ENCODE data around the gene DOCK2.

DOCK2 gene

GRCh38 chr5:170104299-170104698 lies 467.2 kb downstream of the DOCK2 start:
- H3K36me3 ChIP-seq (ENCODE audit: insufficient read depth), result no peaks in the 10 kb centered on the region
- H3K79me2 ChIP-seq (ENCODE audit: insufficient read depth, low read depth), result no peaks in the 10 kb centered on the region
- TF ChIP-seq CTCF (conservative IDR thresholded peaks at IDR 0.05; ENCODE audit: low read depth, low read length), result no peak
- no peak overlapping the region for H3K4me2 ChIP-seq
- H3K27ac ChIP-seq, result no peak overlapping the region
- no peaks in the 10 kb centered on the region for H3K27me3 ChIP-seq (ENCODE audit: insufficient read depth, low read depth)
- no peaks in the 10 kb centered on the region for H4K20me1 ChIP-seq (ENCODE audit: insufficient read depth)
- H3K9ac ChIP-seq, result no peak overlapping the region
- H3K4me1 ChIP-seq (ENCODE audit: low read depth, poor library complexity, severe bottlenecking), result no peaks in the 10 kb centered on the region
- no peak overlapping the region for H3K4me3 ChIP-seq (IDR thresholded peaks at IDR 0.05; ENCODE audit: insufficient read depth, low read depth, low read length)
- H2AFZ ChIP-seq (ENCODE audit: low read depth), result no peak overlapping the region

GRCh38 chr5:170104710-170105109 lies 467.6 kb downstream of the DOCK2 start:
- Histone ChIP-seq H4K20me1 (ENCODE audit: insufficient read depth) (no peaks in the 10 kb centered on the region), H3K27ac (no peak overlapping the region), H2AFZ (ENCODE audit: low read depth) (no peak overlapping the region), H3K36me3 (ENCODE audit: insufficient read depth) (no peaks in the 10 kb centered on the region), H3K9ac (no peak overlapping the region), H3K27me3 (ENCODE audit: insufficient read depth, low read depth) (no peaks in the 10 kb centered on the region), H3K4me1 (ENCODE audit: low read depth, poor library complexity, severe bottlenecking) (no peaks in the 10 kb centered on the region), H3K4me3 (IDR thresholded peaks at IDR 0.05; ENCODE audit: insufficient read depth, low read depth, low read length) (no peak overlapping the region), H3K4me2 (no peak overlapping the region), H3K79me2 (ENCODE audit: insufficient read depth, low read depth) (no peaks in the 10 kb centered on the region)
- TF ChIP-seq CTCF (conservative IDR thresholded peaks at IDR 0.05; ENCODE audit: low read depth, low read length), result no peak

GRCh38 chr5:170105642-170106611 lies 468.9 kb downstream of the DOCK2 start, which contains the start of gene FOXI1:
Gene FOXI1 (plus strand): TSS chr5:170105897. CDS start chr5:170105958, 61 bp downstream.
- Histone ChIP-seq H3K27me3 (ENCODE audit: insufficient read depth, low read depth) (no peaks in the 10 kb centered on the region), H3K27ac (no peak within 1 kb of the TSS), H3K36me3 (ENCODE audit: insufficient read depth) (no peaks in the 10 kb centered on the region), H3K9ac (no peak within 1 kb of the TSS), H3K4me2 (no peak within 1 kb of the TSS), H2AFZ (ENCODE audit: low read depth) (no peak within 1 kb of the TSS), H4K20me1 (ENCODE audit: insufficient read depth) (no peaks in the 10 kb centered on the region), H3K4me1 (ENCODE audit: low read depth, poor library complexity, severe bottlenecking) (no peaks in the 10 kb centered on the region), H3K79me2 (ENCODE audit: insufficient read depth, low read depth) (no peaks in the 10 kb centered on the region), H3K4me3 (IDR thresholded peaks at IDR 0.05; ENCODE audit: insufficient read depth, low read depth, low read length) (no peak within 1 kb of the TSS)
- no peak for TF ChIP-seq CTCF (conservative IDR thresholded peaks at IDR 0.05; ENCODE audit: low read depth, low read length)

GRCh38 chr5:170107674-170108073 lies 470.6 kb downstream of the DOCK2 start:
- no peaks in the 10 kb centered on the region for H3K4me1 ChIP-seq (ENCODE audit: low read depth, poor library complexity, severe bottlenecking)
- no peak overlapping the region for H2AFZ ChIP-seq (ENCODE audit: low read depth)
- no peak overlapping the region for H3K4me2 ChIP-seq
- no peaks in the 10 kb centered on the region for H3K79me2 ChIP-seq (ENCODE audit: insufficient read depth, low read depth)
- H3K27me3 ChIP-seq (ENCODE audit: insufficient read depth, low read depth), result no peaks in the 10 kb centered on the region
- no peaks in the 10 kb centered on the region for H4K20me1 ChIP-seq (ENCODE audit: insufficient read depth)
- no peak overlapping the region for H3K27ac ChIP-seq
- TF ChIP-seq CTCF (conservative IDR thresholded peaks at IDR 0.05; ENCODE audit: low read depth, low read length), result no peak
- H3K36me3 ChIP-seq (ENCODE audit: insufficient read depth), result no peaks in the 10 kb centered on the region
- no peak overlapping the region for H3K9ac ChIP-seq
- H3K4me3 ChIP-seq (IDR thresholded peaks at IDR 0.05; ENCODE audit: insufficient read depth, low read depth, low read length), result no peak overlapping the region

Data from KMS-11 (cell line).